SW 1271 (cell line): Measurements from ENCODE around the gene CST6.

Experiments used
- DNase-seq, 2 experiments: peaks; one replicate each; lab custom pipeline; 2025; lab: John Stamatoyannopoulos, UW

CST6 gene, protein sequence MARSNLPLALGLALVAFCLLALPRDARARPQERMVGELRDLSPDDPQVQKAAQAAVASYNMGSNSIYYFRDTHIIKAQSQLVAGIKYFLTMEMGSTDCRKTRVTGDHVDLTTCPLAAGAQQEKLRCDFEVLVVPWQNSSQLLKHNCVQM

GRCh38 chr11:66011785-66012303, at the start of gene CST6:
Gene CST6, plus strand, starts transcription at chr11:66012008. Its CDS starts 37 bp downstream, at chr11:66012045.
- DNase-seq = no peak

GRCh38 chr11:65962141-65962564, 49.7 kb upstream of the CST6 start:
- no peak for DNase-seq

DNA sequence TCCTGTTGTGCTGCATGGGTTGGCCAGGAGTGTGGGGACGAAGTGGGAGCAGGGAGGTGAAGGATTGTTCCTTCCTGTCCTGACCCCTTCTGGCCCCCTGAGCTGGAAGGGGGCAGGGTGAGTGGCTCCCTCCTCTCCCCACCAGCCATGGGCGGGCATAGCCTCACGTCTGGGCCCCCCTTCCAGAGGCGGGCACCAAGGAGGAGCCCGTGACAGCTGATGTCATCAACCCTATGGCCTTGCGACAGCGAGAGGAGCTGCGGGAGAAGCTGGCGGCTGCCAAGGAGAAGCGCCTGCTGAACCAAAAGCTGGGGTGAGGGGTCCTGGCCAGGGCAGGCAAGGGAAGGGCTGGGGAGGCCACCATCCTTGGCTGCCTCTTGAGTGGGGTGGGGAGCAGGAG, 46.9 kb upstream of the CST6 start:
- no peak for DNase-seq

DNA sequence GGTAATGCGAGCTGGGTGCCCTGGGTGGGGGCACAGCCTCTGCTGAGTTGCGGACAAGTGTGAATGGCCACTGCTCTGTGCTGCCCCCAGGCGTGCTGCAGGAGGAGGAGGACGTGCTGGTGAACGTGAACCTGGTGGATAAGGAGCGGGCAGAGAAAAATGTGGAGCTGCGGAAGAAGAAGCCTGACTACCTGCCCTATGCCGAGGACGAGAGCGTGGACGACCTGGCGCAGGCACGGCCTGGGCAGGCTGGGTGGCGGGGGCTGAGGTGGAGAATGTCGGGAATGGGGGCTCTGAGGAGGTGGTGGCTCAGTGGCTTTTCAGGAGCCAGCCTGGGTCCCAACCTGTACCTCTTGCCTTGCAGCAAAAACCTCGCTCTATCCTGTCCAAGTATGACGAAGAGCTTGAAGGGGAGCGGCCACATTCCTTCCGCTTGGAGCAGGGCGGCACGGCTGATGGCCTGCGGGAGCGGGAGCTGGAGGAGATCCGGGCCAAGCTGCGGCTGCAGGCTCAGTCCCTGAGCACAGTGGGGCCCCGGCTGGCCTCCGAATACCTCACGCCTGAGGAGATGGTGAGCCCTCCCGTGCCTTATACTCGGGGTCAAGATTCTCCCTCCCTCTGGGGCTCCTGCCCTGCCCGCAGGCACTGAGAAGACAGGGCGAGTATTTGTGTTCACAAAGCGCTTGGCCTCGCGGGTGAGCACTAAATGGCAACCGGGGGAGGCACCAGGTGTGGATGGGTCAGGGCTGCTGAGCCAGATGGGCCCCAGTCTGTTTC, 45.6 kb upstream of the CST6 start:
- DNase-seq = no peak

DNA sequence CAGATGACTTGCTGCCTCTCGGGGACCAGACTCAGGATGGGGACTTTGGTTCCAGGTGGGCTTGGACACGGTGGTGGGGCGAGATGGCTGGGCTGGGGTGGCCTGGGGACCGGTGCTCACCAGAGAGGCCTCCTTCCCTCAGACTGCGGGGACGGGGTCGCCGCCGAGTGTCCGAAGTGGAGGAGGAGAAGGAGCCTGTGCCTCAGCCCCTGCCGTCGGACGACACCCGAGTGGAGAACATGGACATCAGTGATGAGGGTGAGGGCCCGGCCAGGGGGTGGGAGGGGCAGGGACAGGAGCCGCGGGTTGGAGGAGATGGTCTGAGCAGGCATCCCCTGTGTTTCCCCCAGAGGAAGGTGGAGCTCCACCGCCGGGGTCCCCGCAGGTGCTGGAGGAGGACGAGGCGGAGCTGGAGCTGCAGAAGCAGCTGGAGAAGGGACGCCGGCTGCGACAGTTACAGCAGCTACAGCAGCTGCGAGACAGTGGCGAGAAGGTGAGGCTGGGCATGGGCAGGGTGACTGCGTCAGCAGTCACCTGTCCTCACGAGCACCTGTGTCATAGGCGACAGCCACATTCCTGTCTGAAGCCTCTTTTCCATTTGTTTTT, 44.4 kb upstream of the CST6 start:
- DNase-seq = no peak

GRCh38 chr11:65968600-65969482, 43.0 kb upstream of the CST6 start:
- no peak for DNase-seq

- DNase-seq = no peak
Measured at GRCh38 chr11:65972116-65972515, 39.7 kb upstream of the CST6 start.

- no peak for DNase-seq
Measured at GRCh38 chr11:65973439-65974110, 38.2 kb upstream of the CST6 start.

- no peak for DNase-seq
Measured at GRCh38 chr11:65975771-65976170, 36.0 kb upstream of the CST6 start.

DNA sequence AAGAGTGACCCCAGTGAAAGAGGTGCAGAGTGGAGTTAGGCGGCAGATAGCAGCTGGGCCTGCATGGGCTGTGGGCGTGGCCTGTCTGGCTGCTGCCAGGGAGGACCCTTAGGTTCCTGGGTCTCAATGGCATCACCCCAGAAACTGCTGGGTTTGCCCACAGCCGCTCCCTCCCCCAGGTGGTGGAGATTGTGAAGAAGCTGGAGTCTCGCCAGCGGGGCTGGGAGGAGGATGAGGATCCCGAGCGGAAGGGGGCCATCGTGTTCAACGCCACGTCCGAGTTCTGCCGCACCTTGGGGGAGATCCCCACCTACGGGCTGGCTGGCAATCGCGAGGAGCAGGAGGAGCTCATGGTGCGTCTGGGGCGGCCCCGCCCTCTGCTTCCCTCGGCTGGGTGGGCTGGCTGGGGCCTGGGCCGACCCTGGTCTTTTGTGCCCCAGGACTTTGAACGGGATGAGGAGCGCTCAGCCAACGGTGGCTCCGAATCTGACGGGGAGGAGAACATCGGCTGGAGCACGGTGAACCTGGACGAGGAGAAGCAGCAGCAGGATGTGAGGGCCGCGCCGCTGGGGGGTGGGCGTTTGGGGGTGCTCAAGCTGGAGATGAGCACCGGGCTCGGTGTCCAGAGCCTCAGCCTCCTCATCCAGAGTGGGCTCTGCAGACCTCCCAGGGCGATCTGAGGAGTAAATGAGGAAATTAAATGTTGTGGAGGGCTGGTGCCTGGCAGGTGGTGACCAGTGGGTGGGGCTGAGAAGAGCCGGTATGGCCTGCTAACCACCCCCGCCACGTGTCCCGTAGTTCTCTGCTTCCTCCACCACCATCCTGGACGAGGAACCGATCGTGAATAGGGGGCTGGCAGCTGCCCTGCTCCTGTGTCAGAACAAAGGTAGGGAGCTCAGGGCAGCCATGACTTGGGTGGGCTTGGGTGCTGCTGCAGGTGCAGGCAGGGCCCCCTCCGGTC, 35.3 kb upstream of the CST6 start:
- no peak for DNase-seq

- DNase-seq = no peak
Measured at GRCh38 chr11:65977621-65978390, 34.0 kb upstream of the CST6 start.

DNA sequence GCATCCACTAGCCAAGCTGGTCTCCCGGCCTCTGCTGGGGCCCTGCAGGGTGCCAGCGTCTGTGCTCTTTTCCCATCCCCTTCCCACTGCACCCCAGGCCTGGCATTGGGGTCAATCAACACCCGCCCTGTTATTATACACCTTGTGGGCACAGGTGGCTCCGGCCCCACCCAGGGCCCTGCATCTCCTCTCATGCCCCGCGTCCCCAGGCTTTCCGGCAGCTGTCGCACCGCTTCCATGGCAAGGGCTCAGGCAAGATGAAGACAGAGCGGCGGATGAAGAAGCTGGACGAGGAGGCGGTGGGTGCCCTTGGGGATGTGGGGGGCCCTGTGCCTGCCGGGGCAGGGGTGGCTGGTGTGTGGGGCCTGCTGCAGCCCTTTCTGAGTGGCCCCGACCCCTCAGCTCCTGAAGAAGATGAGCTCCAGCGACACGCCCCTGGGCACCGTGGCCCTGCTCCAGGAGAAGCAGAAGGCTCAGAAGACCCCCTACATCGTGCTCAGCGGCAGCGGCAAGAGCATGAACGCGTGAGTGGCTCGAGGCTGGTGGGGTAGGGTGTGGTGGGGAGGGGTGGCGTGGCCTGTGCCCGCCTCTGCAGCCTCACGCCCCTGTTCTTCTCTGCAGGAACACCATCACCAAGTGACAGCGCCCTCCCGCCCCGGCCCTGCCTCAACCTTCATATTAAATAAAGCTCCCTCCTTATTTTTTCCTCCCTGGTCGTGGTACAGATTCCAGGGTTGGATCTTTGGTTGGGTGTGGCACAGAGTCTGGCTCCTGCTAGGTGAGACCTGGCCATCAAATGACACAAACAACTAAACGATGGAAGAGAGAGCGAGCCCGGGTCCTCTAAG, 33.2 kb upstream of the CST6 start:
- DNase-seq = no peak

DNA sequence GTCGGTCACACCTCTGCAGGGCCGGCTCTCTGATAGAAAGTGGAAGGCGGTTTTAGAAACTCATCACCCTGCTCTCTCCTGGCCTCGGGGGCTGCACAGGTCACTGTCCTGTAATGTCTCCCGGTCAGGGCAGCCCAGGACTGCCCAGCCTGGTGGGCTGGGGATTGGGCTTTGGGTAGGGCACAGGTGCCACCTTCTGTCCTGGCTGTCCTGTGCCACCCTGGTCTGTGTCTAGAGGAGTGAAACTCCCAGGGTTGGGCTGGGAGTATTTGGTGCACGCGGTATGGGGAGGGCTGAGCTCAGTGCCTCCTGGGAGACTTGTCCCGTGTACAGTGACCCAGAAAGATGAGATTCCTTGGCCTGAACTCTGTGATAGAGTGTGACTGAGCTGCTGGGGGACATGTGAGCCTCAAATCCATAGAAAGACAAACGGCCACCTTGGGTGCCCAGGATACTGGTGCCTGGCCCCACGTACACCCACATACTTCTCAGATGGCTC, 32.5 kb upstream of the CST6 start:
- DNase-seq = no peak

DNA sequence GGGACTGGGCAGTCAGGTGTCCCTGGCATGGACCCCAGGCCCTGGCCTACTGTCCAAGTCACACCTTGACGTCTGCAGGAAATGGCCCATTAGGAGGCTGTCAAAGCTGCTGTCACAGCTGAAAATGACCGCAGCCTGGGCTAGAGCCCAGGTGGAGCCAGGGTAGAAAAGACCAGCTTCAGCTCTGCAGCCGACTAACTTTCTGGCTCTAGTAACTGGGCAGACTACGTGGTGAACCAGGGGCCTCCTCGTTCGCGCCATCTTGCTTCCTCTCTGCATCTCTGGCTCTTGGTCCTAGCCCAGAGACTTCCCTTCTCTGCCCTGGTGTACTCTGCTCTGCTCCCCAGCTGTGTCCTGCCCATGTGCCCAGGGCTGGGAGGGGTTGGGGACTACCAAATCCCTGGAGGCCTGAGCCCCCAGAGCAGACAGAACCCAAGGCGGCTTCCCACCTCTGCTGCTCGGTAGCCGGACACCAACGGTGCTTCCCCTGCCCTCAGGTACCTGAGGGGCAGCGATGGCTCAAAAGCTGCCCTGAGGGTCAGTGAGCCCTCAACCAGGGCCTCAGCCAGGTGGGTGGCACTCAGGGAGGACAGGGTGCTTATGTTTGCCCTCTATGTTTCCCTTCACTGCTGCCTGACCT, 30.6 kb upstream of the CST6 start:
- DNase-seq = no peak

- no peak for DNase-seq
Measured at GRCh38 chr11:65981972-65982823, 29.6 kb upstream of the CST6 start.

GRCh38 chr11:65982824-65983588, 28.8 kb upstream of the CST6 start:
- no peak for DNase-seq
